DMS79 (cell line): Measurements from ENCODE around the gene SAA4.
"Not testable (repeated sequence)": the region's sequence is repeated elsewhere in the genome, so short reads cannot be mapped to it uniquely, and the experiment has no call there.

Source experiments
- DNase-seq: peaks from one replicate; lab custom pipeline; 2025; lab: John Stamatoyannopoulos, UW

Gene SAA4, protein sequence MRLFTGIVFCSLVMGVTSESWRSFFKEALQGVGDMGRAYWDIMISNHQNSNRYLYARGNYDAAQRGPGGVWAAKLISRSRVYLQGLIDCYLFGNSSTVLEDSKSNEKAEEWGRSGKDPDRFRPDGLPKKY

DNA sequence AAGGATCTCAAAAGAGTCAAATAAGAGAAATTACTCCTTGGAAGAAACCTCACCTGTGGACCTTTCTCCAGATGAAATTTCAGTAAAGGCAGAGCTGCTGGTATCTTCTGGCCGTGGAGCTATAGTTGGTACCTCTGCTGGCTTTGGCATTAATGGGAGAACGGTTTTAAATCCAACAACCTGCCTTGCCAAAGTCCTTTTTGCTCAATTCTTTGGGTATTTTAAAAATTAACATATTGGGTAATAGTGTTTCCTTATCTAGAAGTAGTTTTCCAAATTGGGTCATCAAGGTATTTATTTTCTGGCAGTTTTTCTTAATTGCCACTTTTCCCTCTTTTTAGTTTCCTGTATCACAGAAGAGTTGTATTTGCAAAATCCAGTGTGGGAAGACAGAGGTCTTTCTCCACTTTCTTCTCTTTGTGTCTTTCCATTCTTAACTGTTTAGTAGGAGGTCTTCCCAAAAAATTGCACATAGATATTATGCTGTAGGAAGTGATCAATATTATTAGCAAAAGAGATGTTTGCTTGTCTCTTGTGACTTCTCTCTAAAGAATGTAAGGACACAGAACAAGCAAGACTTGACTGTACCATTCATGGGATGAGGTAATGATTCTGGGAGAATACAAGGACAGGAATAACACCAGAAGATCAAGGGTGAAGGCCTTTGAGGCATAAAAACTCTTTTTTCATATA, at the start of gene SAA4:
TSS of gene SAA4 (minus strand) at position 139 of the 693 bp plus-strand sequence. CDS start 876 bp downstream, outside the sequence.
- DNase-seq: no peak

GRCh38 chr11:18285841-18286240, 49.2 kb upstream of the SAA4 start:
- no peak for DNase-seq

GRCh38 chr11:18282626-18283025, 46.0 kb upstream of the SAA4 start:
- no peak for DNase-seq

GRCh38 chr11:18280438-18281045, 43.9 kb upstream of the SAA4 start:
- DNase-seq: no peak

DNA sequence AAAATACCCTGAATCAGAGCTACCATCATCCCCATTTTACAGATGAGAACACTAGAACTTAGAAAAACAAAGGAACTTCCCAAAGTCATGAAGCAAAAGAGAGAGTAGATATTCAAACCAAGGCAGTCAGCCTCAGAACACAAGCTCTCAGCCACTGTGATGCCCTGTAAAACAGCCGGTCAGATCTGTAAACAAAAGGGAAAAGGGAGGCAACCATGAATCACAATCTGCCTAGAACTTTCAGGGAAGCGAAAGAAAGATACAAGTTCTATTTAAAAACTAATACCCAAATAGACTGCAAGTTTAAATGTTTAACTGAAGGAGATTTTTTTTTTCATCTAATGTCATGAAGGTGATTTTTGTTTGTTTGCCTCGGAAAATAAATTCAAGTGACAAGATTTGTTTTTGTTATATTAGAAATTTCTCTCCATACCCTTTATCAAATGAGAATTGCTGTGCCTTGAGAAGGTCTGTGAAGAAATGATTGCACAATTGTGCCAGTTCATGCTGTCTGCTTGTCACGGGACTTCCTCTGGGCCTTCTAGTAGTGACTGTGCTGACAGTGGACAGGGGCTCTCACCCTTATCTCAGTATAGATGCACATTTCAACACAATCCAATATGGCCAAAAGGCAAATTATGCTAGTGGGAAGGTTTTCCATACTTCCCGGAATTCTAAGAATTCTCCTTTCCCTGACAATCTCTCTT, 41.1 kb upstream of the SAA4 start:
- DNase-seq: no peak

- no peak for DNase-seq
Measured at GRCh38 chr11:18271206-18271605, 34.6 kb upstream of the SAA4 start.

DNA sequence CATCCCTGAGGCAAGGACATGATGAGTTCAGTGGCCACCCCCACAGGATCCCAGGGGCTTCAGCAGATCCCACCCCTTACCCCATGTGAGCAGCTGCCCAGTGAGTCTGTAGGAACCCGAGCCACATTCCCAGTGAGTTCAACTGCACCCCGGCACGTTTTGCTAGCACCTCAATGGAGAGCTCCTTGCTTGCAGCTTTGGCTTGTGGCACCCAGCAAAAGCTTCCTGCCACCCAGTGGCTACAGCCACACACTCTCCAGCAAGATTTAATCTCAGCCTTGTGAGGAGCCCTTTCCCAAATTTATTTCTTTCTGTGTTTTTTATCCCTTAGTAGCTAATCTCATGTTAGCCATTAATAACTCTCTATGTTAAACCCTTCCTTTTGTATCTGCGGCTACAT, 33.5 kb upstream of the SAA4 start:
- no peak for DNase-seq

GRCh38 chr11:18269252-18269651, 32.6 kb upstream of the SAA4 start:
- DNase-seq: not testable (repeated sequence)

DNA sequence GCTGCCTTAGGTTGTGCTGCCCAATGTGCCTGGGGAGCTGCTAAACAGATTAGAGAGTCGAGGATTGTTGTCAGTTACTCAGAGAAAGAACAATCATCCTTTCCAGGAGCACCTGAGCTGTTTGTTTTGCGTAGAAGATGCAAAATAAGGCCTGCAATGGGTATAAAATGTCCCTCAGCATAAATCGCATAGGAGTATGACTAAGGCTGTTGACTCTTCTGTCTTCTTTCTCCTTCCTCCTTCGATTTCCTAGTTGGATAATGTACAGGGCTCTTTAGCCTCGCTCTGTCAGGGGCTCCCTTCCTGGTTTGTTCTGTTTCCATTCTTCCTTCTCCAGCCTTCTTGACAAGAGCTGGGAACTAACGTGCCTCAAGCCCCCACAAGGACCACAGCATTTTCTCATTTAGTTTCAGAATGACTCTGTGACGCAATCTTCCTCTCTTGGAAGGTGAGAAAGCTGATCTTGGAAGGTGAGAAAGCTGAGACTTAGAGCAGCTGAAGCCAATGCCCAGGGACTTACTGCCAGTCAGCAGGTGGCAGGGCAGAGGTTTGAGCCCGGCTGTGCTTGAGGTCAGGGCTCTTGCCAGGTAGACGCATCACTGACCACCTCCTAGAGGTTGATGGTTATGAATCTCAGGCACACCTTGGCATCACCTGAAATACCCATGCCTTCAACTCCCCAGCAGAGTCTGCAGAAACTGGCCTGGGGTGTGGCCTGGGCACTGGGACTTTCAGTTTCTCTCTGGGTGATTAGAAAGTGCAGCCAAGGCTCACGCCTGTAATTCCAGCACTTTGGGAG, 30.9 kb upstream of the SAA4 start:
- DNase-seq: not testable (repeated sequence)

GRCh38 chr11:18265949-18266348, 29.3 kb upstream of the SAA4 start, which contains the start of gene SAA1:
Gene SAA1 (plus strand): TSS chr11:18266264. CDS start chr11:18266888, 624 bp downstream.
- no peak for DNase-seq

- DNase-seq: no peak
Measured at GRCh38 chr11:18264677-18265555, 28.3 kb upstream of the SAA4 start.

- DNase-seq: no peak
Measured at GRCh38 chr11:18264035-18264434, 27.4 kb upstream of the SAA4 start.

DNA sequence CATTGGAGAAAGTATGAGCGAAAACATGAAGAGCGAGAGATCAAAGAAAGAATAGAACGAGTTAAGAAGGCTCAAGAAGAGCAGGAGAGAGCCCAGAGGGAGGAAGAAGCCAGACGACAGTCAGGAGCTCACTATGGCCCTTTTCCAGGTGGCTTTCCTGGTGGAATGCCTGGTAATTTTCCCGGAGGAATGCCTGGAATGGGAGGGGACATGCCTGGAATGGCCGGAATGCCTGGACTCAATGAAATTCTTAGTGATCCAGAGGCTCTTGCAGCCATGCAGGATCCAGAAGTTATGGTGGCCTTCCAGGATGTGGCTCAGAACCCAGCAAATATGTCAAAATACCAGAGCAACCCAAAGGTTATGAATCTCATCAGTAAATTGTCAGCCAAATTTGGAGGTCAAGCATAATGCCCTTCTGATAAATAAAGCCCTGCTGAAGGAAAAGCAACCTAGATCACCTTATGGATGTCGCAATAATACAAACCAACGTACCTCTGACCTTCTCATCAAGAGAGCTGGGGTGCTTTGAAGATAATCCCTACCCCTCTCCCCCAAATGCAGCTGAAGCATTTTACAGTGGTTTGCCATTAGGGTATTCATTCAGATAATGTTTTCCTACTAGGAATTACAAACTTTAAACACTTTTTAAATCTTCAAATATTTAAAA, 26.2 kb upstream of the SAA4 start:
- not testable (repeated sequence) for DNase-seq

- no peak for DNase-seq
Measured at GRCh38 chr11:18261721-18262120, 25.1 kb upstream of the SAA4 start.

- DNase-seq: no peak
Measured at GRCh38 chr11:18259259-18259658, 22.7 kb upstream of the SAA4 start.

- DNase-seq: no peak
Measured at GRCh38 chr11:18254781-18255361, 18.3 kb upstream of the SAA4 start.

GRCh38 chr11:18253778-18254338, 17.3 kb upstream of the SAA4 start:
- no peak for DNase-seq

DNA sequence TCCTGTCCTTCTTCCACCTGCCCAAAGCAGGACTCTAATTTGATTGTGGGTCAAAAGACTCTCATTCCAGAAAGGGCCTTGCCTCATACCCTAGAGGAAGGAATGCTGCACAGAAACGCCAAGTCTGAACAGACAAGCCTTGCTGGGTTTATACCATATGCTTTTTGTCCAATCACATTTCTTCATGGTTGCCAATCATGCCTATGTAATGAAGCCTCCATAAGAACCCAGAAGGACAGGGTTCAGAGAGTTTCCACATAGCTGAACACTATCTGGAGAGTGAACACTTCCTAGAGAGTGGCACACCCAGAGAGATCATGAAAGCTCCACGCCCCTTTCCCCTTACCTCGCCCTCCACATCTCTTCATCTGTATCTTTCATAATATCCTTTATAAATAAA, 16.6 kb upstream of the SAA4 start:
- DNase-seq: no peak

DNA sequence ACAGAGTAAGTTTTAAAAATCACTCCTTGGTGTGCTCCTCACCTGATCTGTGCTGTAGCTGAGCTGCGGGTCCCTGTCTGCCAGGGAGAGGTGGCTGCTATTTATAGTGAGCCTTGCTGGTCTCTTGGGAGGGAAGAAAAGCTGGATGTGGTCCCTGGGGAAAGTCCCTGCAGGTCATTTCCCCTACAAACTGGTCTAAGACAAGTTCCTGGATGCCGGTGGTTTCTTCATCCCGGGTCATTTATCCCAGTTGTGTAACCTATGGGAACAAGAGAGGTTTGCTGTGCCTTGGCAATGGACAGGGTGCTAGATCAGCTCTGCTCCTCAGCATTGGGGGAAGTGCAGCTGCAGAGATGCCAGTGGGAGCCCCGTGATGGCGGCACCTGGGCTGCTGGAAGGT, 12.0 kb upstream of the SAA4 start, which contains the start of gene SAA2:
TSS of gene SAA2 (minus strand) at position 108 of the 400 bp plus-strand sequence. CDS start 657 bp downstream, outside the sequence.
- DNase-seq: no peak
